GM19467 (cell line): ENCODE results near the gene TNFAIP1.
A peak's percentile ranks its signal among the peaks of the same experiment; 100 is the strongest.

ENCODE experiments used
- ATAC-seq: cut with Tn5 transposase; IDR thresholded peaks from one replicate; pipeline ENCODE4 v1.9.1; 2021; ENCODE audit warnings: mild to moderate bottlenecking, moderate library complexity; ENCODE audit not compliant: unreplicated experiment

TNFAIP1 gene

GRCh38 chr17:28344435-28344901 lies 8.9 kb downstream of the TNFAIP1 start:
- no peak for ATAC-seq

GRCh38 chr17:28345419-28346198 lies 10.0 kb downstream of the TNFAIP1 start:
- no peak for ATAC-seq

GRCh38 chr17:28346199-28346580 lies 10.6 kb downstream of the TNFAIP1 start:
- no peak for ATAC-seq

GRCh38 chr17:28346746-28347246 lies 11.2 kb downstream of the TNFAIP1 start:
- ATAC-seq, result no peak

- ATAC-seq, result no peak
Observed at GRCh38 chr17:28347261-28347891, 11.8 kb downstream of the TNFAIP1 start.

- ATAC-seq, result no peak
Observed at GRCh38 chr17:28348979-28349378, 13.4 kb downstream of the TNFAIP1 start.

- no peak for ATAC-seq
Observed at GRCh38 chr17:28350271-28350670, 14.7 kb downstream of the TNFAIP1 start.

- ATAC-seq, result peak; percentile 96
Observed at GRCh38 chr17:28357061-28357900, 21.7 kb downstream of the TNFAIP1 start, which contains the start of gene POLDIP2. TSS of gene POLDIP2 (minus strand) at chr17:28357527. CDS start at chr17:28357448, 79 bp downstream.

GRCh38 chr17:28357901-28358197 lies 22.3 kb downstream of the TNFAIP1 start:
- ATAC-seq, result no peak

- no peak for ATAC-seq
Observed at GRCh38 chr17:28363186-28363585, 27.6 kb downstream of the TNFAIP1 start.

GRCh38 chr17:28363776-28364650 lies 28.5 kb downstream of the TNFAIP1 start:
- no peak for ATAC-seq

GRCh38 chr17:28364665-28365363 lies 29.3 kb downstream of the TNFAIP1 start, which contains the start of gene SEBOX:
TSS of gene SEBOX (minus strand) at chr17:28365199. CDS start at chr17:28365151, 48 bp downstream.
- ATAC-seq, result no peak

GRCh38 chr17:28365487-28365886 lies 29.9 kb downstream of the TNFAIP1 start:
- no peak for ATAC-seq

GRCh38 chr17:28366605-28367004 lies 31.0 kb downstream of the TNFAIP1 start:
- no peak for ATAC-seq

- ATAC-seq, result no peak
Observed at GRCh38 chr17:28367641-28368305, 32.2 kb downstream of the TNFAIP1 start.

- ATAC-seq, result no peak
Observed at GRCh38 chr17:28368306-28368831, 32.8 kb downstream of the TNFAIP1 start.

GRCh38 chr17:28368915-28369683 lies 33.5 kb downstream of the TNFAIP1 start:
- ATAC-seq, result no peak

- no peak for ATAC-seq
Observed at GRCh38 chr17:28369684-28370034, 34.1 kb downstream of the TNFAIP1 start.
